ENCODE results near the gene PKN2.
A peak's percentile ranks its signal among the peaks of the same experiment; 100 is the strongest.

PKN2 gene

GRCh38 chr1:88736633-88737248 is 52.7 kb downstream of the PKN2 start:
- peak; percentile 47 to 54 for DNase-seq

- DNase-seq, result no peak
Observed at GRCh38 chr1:88737338-88737927, 53.4 kb downstream of the PKN2 start.

- DNase-seq, result no peak
Observed at GRCh38 chr1:88740784-88741183, 56.7 kb downstream of the PKN2 start.

- DNase-seq, result no peak
Observed at GRCh38 chr1:88741413-88741812, 57.3 kb downstream of the PKN2 start.

GRCh38 chr1:88742531-88742930 is 58.5 kb downstream of the PKN2 start:
- DNase-seq, result no peak

- DNase-seq, result no peak
Observed at GRCh38 chr1:88744142-88744541, 60.1 kb downstream of the PKN2 start.

- DNase-seq, result no peak
Observed at GRCh38 chr1:88746916-88747315, 62.8 kb downstream of the PKN2 start.

GRCh38 chr1:88751714-88752113 is 67.6 kb downstream of the PKN2 start:
- DNase-seq, result no peak

- DNase-seq, result no peak
Observed at GRCh38 chr1:88753506-88753905, 69.4 kb downstream of the PKN2 start.

GRCh38 chr1:88763649-88764406 is 79.8 kb downstream of the PKN2 start:
- no peak for DNase-seq

- no peak for DNase-seq
Observed at GRCh38 chr1:88768187-88768586, 84.1 kb downstream of the PKN2 start.

- no peak for DNase-seq
Observed at GRCh38 chr1:88768816-88769215, 84.7 kb downstream of the PKN2 start.

- DNase-seq, result peak; percentile 24 to 36
Observed at GRCh38 chr1:88773540-88774150, 89.6 kb downstream of the PKN2 start.

GRCh38 chr1:88774151-88774556 is 90.1 kb downstream of the PKN2 start:
- peak; percentile 46 to 47 for DNase-seq

- no peak for DNase-seq
Observed at GRCh38 chr1:88777604-88778149, 93.6 kb downstream of the PKN2 start.

- no peak for DNase-seq
Observed at GRCh38 chr1:88779880-88780279, 95.8 kb downstream of the PKN2 start.

- DNase-seq, result no peak
Observed at GRCh38 chr1:88780485-88780884, 96.4 kb downstream of the PKN2 start.

- DNase-seq, result no peak
Observed at GRCh38 chr1:88783145-88783544, 99.1 kb downstream of the PKN2 start.

GRCh38 chr1:88784551-88784950 is 100.5 kb downstream of the PKN2 start:
- no peak for DNase-seq

GRCh38 chr1:88787023-88787903 is 103.2 kb downstream of the PKN2 start:
- no peak for DNase-seq

- no peak for DNase-seq
Observed at GRCh38 chr1:88791192-88791591, 107.1 kb downstream of the PKN2 start.

GRCh38 chr1:88799491-88799890 is 115.4 kb downstream of the PKN2 start:
- no peak for DNase-seq

All from activated T-cell treated with anti-CD3 and anti-CD28 coated beads, Interleukin-2, amount 50 U/mL, for 48 hours (primary cell).